Upper lobe of left lung (tissue), 6 donors: ENCODE results near the gene CHD9. TPM values are rescaled to one million over a fixed set of nuclear protein-coding genes. Genes with fewer than 3 reads are reported as not detected.

Experiments used
- ATAC-seq, 2 donors: fragments of 200-7000 bp; cut with Tn5 transposase; one replicate each; pipeline ENCODE4 v1.9.1; 2022; ENCODE audit warnings: mild to moderate bottlenecking in 2 of 2, moderate library complexity in 2 of 2; ENCODE audit not compliant: low FRiP score in 2 of 2
- DNase-seq, 2 donors: peaks; one replicate each; pipeline ENCODE4 v3.0.0-alpha.2; 2019 to 2020
- H3K27ac ChIP-seq, 4 donors: fragments of 200-600 bp; sonication (generic); one replicate each; pipeline ENCODE4 v1.5.1; 2016 to 2019
- H3K27me3 ChIP-seq, 4 donors: fragments of 200-600 bp; sonication (generic); one replicate each; pipeline ENCODE4 v1.5.1; 2017 to 2019
- H3K36me3 ChIP-seq, 4 donors: fragments of 200-600 bp; sonication (generic); one replicate each; pipeline ENCODE4 v1.5.1; 2016 to 2019
- H3K4me1 ChIP-seq, 4 donors: fragments of 200-600 bp; sonication (generic); one replicate each; pipeline ENCODE4 v1.5.1; 2018 to 2019
- H3K4me3 ChIP-seq, 4 donors: fragments of 200-600 bp; sonication (generic); one replicate each; pipeline ENCODE4 v1.5.1; 2017 to 2019; ENCODE audit warnings: mild to moderate bottlenecking in 2 of 4, moderate library complexity in 1 of 4
- H3K9me3 ChIP-seq, 4 donors: fragments of 200-600 bp; sonication (generic); one replicate each; pipeline ENCODE4 v1.5.1; 2018 to 2019
- EP300 ChIP-seq, 4 donors: sonication (generic); formaldehyde crosslinking; IDR thresholded peaks; one replicate each; pipeline ENCODE4 v1.5.1; 2017; ENCODE audit warnings: antibody characterized with exemption in 4 of 4, control low read depth in 2 of 4
- POLR2A ChIP-seq, 4 donors: fragments of 450-650 bp; IDR thresholded peaks; one replicate each; pipeline ENCODE4 v1.5.1; 2016 to 2017; ENCODE audit warnings: antibody characterized with exemption in 4 of 4, mild to moderate bottlenecking in 2 of 4
- POLR2AphosphoS5 ChIP-seq, 2 donors: sonication (generic); formaldehyde crosslinking; IDR thresholded peaks; one replicate each; pipeline ENCODE4 v1.5.1; 2017; ENCODE audit warnings: antibody characterized with exemption in 2 of 2
- WGBS, 2 donors: methylation state at CpG; one replicate each; pipeline ENCODE4 v1.1.5; 2017 to 2018; 5-methylcytosine and 5-hydroxymethylcytosine counted together
- total RNA-seq, 6 donors: library from RNA; depleted of rRNA in 4 of 6; stranded (reverse); fragments of >200 nt in 4 of 6; gene quantifications; one replicate each; pipeline versions ENCODE4 v1.1.0 to v1.2.1, GENCODE V29; 2016 to 2021
- TF ChIP-seq, protein P1 (sequence below), 6 experiments: fragments of 450-650 bp in 4 of 6; fragments of 200-600 bp in 2 of 6; sonication (generic) in 2 of 6; IDR thresholded peaks; one replicate each; pipeline ENCODE4 v1.5.1; 2016 to 2019; ENCODE audit warnings: antibody characterized with exemption in 6 of 6
- donor health status: DM: no; HTN: no; CAD: no; lungs with moderate emphysema.
- donor health status: DM: no; HTN: yes; CAD: no; lungs with severe emphysema.

The CHD9 gene
- total RNA-seq, 6 donors from 2014 or later, result 55.6 to 98.8 (median 68.3) TPM

- TF ChIP-seq EP300 (IDR thresholded peaks at IDR 0.05) (no peak), POLR2AphosphoS5 (IDR thresholded peaks at IDR 0.05) (peak in 1 of 2 donors; percentile 12)
- no peaks in the 10 kb centered on the region for H3K27me3 ChIP-seq
- WGBS, 2 donors, result 25 to 33% methylated on average over 9 to 10 of the region's 10 CpGs
- no peaks in the 10 kb centered on the region for H3K9me3 ChIP-seq
- peak in 1 of 2 donors; percentile 28 for DNase-seq
- no peaks in the 10 kb centered on the region for H3K36me3 ChIP-seq
- ATAC-seq, result peak; percentile 35 to 44
- peaks cover 23 to 57% (median 35%) of the 10 kb centered on the region in 4 donors for H3K4me1 ChIP-seq
- peak overlapping the region; percentile 87 to 95 (median 90) for H3K27ac ChIP-seq
- H3K4me3 ChIP-seq, result peak overlapping the region; percentile 49 to 70 (median 65)
Measured at GRCh38 chr16:53055541-53056391, 975 bp downstream of the CHD9 start.

GRCh38 chr16:53056392-53056881, 1.6 kb downstream of the CHD9 start:
- H3K4me3 ChIP-seq, result peak overlapping the region in 2 of 4 donors; percentile 63 to 67
- H3K27me3 ChIP-seq, result no peaks in the 10 kb centered on the region
- DNase-seq, result peak in 1 of 2 donors; percentile 41
- H3K27ac ChIP-seq, result peak overlapping the region; percentile 87 to 95 (median 90)
- ATAC-seq, result no peak
- H3K9me3 ChIP-seq, result no peaks in the 10 kb centered on the region
- TF ChIP-seq POLR2AphosphoS5 (IDR thresholded peaks at IDR 0.05) (no peak), POLR2A (IDR thresholded peaks at IDR 0.05) (no peak), EP300 (IDR thresholded peaks at IDR 0.05) (no peak)
- TF ChIP-seq, protein P1, sequence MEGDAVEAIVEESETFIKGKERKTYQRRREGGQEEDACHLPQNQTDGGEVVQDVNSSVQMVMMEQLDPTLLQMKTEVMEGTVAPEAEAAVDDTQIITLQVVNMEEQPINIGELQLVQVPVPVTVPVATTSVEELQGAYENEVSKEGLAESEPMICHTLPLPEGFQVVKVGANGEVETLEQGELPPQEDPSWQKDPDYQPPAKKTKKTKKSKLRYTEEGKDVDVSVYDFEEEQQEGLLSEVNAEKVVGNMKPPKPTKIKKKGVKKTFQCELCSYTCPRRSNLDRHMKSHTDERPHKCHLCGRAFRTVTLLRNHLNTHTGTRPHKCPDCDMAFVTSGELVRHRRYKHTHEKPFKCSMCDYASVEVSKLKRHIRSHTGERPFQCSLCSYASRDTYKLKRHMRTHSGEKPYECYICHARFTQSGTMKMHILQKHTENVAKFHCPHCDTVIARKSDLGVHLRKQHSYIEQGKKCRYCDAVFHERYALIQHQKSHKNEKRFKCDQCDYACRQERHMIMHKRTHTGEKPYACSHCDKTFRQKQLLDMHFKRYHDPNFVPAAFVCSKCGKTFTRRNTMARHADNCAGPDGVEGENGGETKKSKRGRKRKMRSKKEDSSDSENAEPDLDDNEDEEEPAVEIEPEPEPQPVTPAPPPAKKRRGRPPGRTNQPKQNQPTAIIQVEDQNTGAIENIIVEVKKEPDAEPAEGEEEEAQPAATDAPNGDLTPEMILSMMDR (IDR thresholded peaks at IDR 0.05), result no peak
- H3K36me3 ChIP-seq, result no peaks in the 10 kb centered on the region
- H3K4me1 ChIP-seq, result peaks cover 23 to 58% (median 36%) of the 10 kb centered on the region in 4 donors
- WGBS, 2 donors, result 64 to 76% methylated on average over 8 of the region's 8 CpGs

DNA sequence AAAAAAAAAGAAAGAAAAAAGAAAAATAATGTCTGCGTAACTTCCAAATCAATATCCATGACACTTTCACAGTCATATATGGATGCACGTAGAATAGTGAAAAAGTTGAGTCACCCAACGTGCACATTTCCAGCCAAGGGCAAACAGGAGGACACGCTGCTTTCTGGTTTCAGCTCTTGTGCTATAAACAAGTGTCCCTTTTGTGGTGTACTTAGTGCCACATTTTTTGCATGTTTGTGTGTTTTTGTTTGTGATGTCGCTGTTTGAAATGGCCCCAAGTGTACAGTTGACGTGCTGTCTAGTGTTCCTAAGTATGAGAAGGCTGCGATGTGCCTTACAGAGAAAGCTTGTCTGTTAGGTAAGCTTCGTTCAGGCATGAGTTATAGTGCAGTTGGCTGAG, 2.9 kb downstream of the CHD9 start:
- H3K27ac ChIP-seq, result no peak overlapping the region
- no peak overlapping the region for H3K4me3 ChIP-seq
- no peaks in the 10 kb centered on the region for H3K36me3 ChIP-seq
- peaks cover 35 to 65% (median 48%) of the 10 kb centered on the region in 4 donors for H3K4me1 ChIP-seq
- no peak for DNase-seq
- H3K27me3 ChIP-seq, result no peaks in the 10 kb centered on the region
- TF ChIP-seq POLR2AphosphoS5 (IDR thresholded peaks at IDR 0.05) (no peak), EP300 (IDR thresholded peaks at IDR 0.05) (no peak)
- H3K9me3 ChIP-seq, result no peaks in the 10 kb centered on the region
- 89 to 91% methylated on average over 8 of the region's 8 CpGs for WGBS, 2 donors
- no peak for ATAC-seq

GRCh38 chr16:53058441-53058840, 3.6 kb downstream of the CHD9 start:
- WGBS, 2 donors, result 85 to 87% methylated on average over 5 of the region's 5 CpGs
- ATAC-seq (no peak), DNase-seq (no peak)
- Histone ChIP-seq H3K27ac (no peak overlapping the region), H3K27me3 (no peaks in the 10 kb centered on the region), H3K36me3 (no peaks in the 10 kb centered on the region), H3K9me3 (no peaks in the 10 kb centered on the region), H3K4me3 (no peak overlapping the region), H3K4me1 (peaks cover 35 to 58% (median 44%) of the 10 kb centered on the region in 4 donors)
- TF ChIP-seq POLR2AphosphoS5 (IDR thresholded peaks at IDR 0.05) (no peak), POLR2A (IDR thresholded peaks at IDR 0.05) (no peak), EP300 (IDR thresholded peaks at IDR 0.05) (no peak)
- TF ChIP-seq, protein P1 (IDR thresholded peaks at IDR 0.05), result no peak

GRCh38 chr16:53058882-53059281, 4.1 kb downstream of the CHD9 start:
- 78 to 84% methylated on average over 5 of the region's 5 CpGs for WGBS, 2 donors
- Histone ChIP-seq H3K9me3 (no peaks in the 10 kb centered on the region), H3K27me3 (no peaks in the 10 kb centered on the region), H3K36me3 (no peaks in the 10 kb centered on the region), H3K4me3 (no peak overlapping the region), H3K27ac (no peak overlapping the region), H3K4me1 (peaks cover 35 to 54% (median 43%) of the 10 kb centered on the region in 4 donors)
- TF ChIP-seq POLR2A (IDR thresholded peaks at IDR 0.05) (no peak), EP300 (IDR thresholded peaks at IDR 0.05) (no peak), POLR2AphosphoS5 (IDR thresholded peaks at IDR 0.05) (no peak)
- TF ChIP-seq, protein P1 (IDR thresholded peaks at IDR 0.05), result no peak
- DNase-seq (no peak), ATAC-seq (no peak)
